Heart left ventricle (tissue), 16 donors: ENCODE data around the gene PAPOLA. TPM values are rescaled to one million over a fixed set of nuclear protein-coding genes. Genes with fewer than 3 reads are reported as not detected.

Source experiments
- ATAC-seq, 4 donors: fragments of 200-7000 bp; cut with Tn5 transposase; one replicate each; pipeline ENCODE4 v1.9.1; 2020 to 2022; ENCODE audit warnings: moderate library complexity in 4 of 4, mild to moderate bottlenecking in 3 of 4, moderate number of reproducible peaks in 1 of 4
- DNase-seq, 5 donors: peaks; one replicate each; pipeline ENCODE4 v3.0.0-alpha.2; 2020
- H3K27ac ChIP-seq, 12 donors: fragments of 200-600 bp; sonication (generic) in 4 of 12; one replicate each; pipeline versions ENCODE4 v1.5.0 to v1.8.0; 2016 to 2022; ENCODE audit warnings: mild to moderate bottlenecking in 2 of 12
- H3K27me3 ChIP-seq, 9 donors: fragments of 200-600 bp; sonication (generic) in 2 of 9; one replicate each; pipeline versions ENCODE4 v1.5.1 to v1.8.0; 2016 to 2022; ENCODE audit warnings: mild to moderate bottlenecking in 3 of 9
- H3K36me3 ChIP-seq, 9 donors: fragments of 200-600 bp; sonication (generic) in 2 of 9; one replicate each; pipeline versions ENCODE4 v1.5.0 to v1.8.0; 2018 to 2022; ENCODE audit warnings: mild to moderate bottlenecking in 2 of 9
- H3K4me1 ChIP-seq, 12 donors: fragments of 200-600 bp; sonication (generic) in 4 of 12; one replicate each; pipeline versions ENCODE4 v1.5.0 to v1.8.0; 2016 to 2022; ENCODE audit warnings: mild to moderate bottlenecking in 3 of 12
- H3K4me3 ChIP-seq, 12 donors: fragments of 200-600 bp; sonication (generic) in 4 of 12; one replicate each; pipeline versions ENCODE4 v1.5.0 to v1.8.0; 2017 to 2022; ENCODE audit warnings: mild to moderate bottlenecking in 9 of 12, moderate library complexity in 4 of 12
- H3K9me3 ChIP-seq, 12 donors: fragments of 200-600 bp; sonication (generic) in 4 of 12; one replicate each; pipeline versions ENCODE4 v1.5.0 to v1.8.0; 2016 to 2022; ENCODE audit warnings: mild to moderate bottlenecking in 1 of 12
- POLR2A ChIP-seq, 2 donors: fragments of 450-650 bp; IDR thresholded peaks; one replicate each; pipeline ENCODE4 v1.6.1; 2017; ENCODE audit warnings: antibody characterized with exemption in 2 of 2, mild to moderate bottlenecking in 2 of 2, moderate library complexity in 2 of 2
- WGBS, 4 donors: extraction: QIAGEN DNeasy Blood & Tissue Kit in 2 of 4; methylation state at CpG; one replicate each; pipeline versions ENCODE4 v1.1.5 to v1.1.7; 2013 to 2018; 5-methylcytosine and 5-hydroxymethylcytosine counted together
- intact Hi-C, 10 donors: fragments of 100-400 bp; cut with DNase I; formaldehyde crosslinking; loops; one replicate each; pipeline versions ENCODE4 v1.11.1 to v1.14.2; 2022
- polyA plus RNA-seq, 2 donors: library from polyadenylated mRNA; stranded (reverse); fragments of 200-250 nt; gene quantifications; one replicate each; pipeline ENCODE4 v1.2.3, GENCODE V29; 2013
- total RNA-seq, 9 donors: library from RNA; depleted of rRNA in 2 of 9; stranded (reverse); fragments of >200 nt in 2 of 9; fragmentation: NEBNext Ultra II Directional in 3 of 9; extraction: Animal tissue kit (Norgen Biotek cat#: 25700) in 3 of 9; gene quantifications; one replicate each; pipeline versions ENCODE4 v1.1.0 to v1.2.4, GENCODE V29; 2016 to 2023
- TF ChIP-seq, protein P1 (sequence below), 12 donors: fragments of 200-600 bp; sonication (generic) in 4 of 12; IDR thresholded peaks; one replicate each; pipeline versions ENCODE4 v1.5.0 to v1.8.0; 2018 to 2022; ENCODE audit warnings: antibody characterized with exemption in 12 of 12, mild to moderate bottlenecking in 5 of 12
- donor health status: ischemic (EF 13 %, LVEDD 7.1; RV severe dilation, severe dysfunction).
- donor health status: healthy with polysubstance abuse.
- donor health status: DM: no; HTN: yes; CAD: no.
- donor health status: DM: no; HTN: no; CAD: no.
- donor health status: ischemic (EF 25% LVEDD 6.9; RV normal size, moderate dysfunction).
- donor health status: ischemic (EF 25% LVEDD 5.7; RV mildly dilated, moderate dysfunction).
- donor health status: healthy.
- donor health status: DM: yes; HTN: yes; CAD: no.
- donor health status: ischemic (EF 35%, LVEDD 5.7; RV mildly dilated, moderate dysfunction).
- donor health status: nonischemic (EF 11% LVEDD 7.7; RV severe dilation, severe dysfunction).
- donor health status: DM: yes; HTN: yes; CAD: no.
- donor health status: PGD.
- donor health status: ischemic (EF 29% LVEDD 5.4; RV normal size, mild dysfunction).
- donor health status: nonischemic (EF 23%, LVEDD 6.1; RV moderate dilation, normal function).

Gene PAPOLA
- total and polyA plus RNA-seq, 11 donors, result 72.0 to 147 (median 115) TPM

DNA sequence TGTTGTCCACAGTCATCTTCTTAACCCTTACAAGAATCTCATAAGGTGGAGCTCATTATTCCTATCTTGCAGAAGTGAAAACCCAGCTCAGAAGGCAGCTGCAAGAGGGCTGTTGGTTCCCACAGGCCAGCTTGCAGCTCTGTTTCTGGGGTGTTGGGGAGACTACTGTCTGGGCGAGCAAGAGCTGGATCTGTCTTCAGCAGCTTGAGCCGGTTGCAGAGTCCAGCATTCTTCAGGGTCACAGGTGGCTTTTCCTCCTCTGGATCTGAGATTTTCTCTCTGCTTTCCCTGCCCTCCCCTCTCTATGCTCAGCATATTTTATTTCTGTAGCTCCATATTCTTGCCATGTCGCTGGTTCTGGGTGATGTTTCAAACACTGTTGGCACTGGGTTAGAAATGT lies 87.4 kb downstream of the PAPOLA start:
- peaks cover 0 to 19% (median 8%) of the 10 kb centered on the region in 12 donors for H3K4me1 ChIP-seq
- no peaks in the 10 kb centered on the region for H3K9me3 ChIP-seq
- TF ChIP-seq POLR2A (IDR thresholded peaks at IDR 0.05), result no peak
- TF ChIP-seq, protein P1, sequence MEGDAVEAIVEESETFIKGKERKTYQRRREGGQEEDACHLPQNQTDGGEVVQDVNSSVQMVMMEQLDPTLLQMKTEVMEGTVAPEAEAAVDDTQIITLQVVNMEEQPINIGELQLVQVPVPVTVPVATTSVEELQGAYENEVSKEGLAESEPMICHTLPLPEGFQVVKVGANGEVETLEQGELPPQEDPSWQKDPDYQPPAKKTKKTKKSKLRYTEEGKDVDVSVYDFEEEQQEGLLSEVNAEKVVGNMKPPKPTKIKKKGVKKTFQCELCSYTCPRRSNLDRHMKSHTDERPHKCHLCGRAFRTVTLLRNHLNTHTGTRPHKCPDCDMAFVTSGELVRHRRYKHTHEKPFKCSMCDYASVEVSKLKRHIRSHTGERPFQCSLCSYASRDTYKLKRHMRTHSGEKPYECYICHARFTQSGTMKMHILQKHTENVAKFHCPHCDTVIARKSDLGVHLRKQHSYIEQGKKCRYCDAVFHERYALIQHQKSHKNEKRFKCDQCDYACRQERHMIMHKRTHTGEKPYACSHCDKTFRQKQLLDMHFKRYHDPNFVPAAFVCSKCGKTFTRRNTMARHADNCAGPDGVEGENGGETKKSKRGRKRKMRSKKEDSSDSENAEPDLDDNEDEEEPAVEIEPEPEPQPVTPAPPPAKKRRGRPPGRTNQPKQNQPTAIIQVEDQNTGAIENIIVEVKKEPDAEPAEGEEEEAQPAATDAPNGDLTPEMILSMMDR (IDR thresholded peaks at IDR 0.05), result no peak
- peaks cover 0 to 56% (median 7%) of the 10 kb centered on the region in 9 donors for H3K27me3 ChIP-seq
- intact Hi-C loops, result loop anchor here in 2 of 10 donors (5.0 kb wide), 1 partner anchor 153 kb away; no protein-coding TSS in a partner anchor
- H3K27ac ChIP-seq, result no peak overlapping the region
- ATAC-seq, result no peak
- WGBS, 4 donors, result 72 to 89% (median 78%) methylated on average over 2 to 3 of the region's 3 CpGs
- no peaks in the 10 kb centered on the region for H3K36me3 ChIP-seq
- no peak for DNase-seq
- H3K4me3 ChIP-seq, result no peak overlapping the region

- Histone ChIP-seq H3K27ac (no peak overlapping the region), H3K4me1 (peaks cover 0 to 19% (median 8%) of the 10 kb centered on the region in 12 donors), H3K9me3 (no peaks in the 10 kb centered on the region), H3K27me3 (peaks cover 0 to 50% (median 7%) of the 10 kb centered on the region in 9 donors), H3K36me3 (no peaks in the 10 kb centered on the region), H3K4me3 (no peak overlapping the region)
- intact Hi-C loops, result no loop called here
- 72 to 83% (median 79%) methylated on average over 9 of the region's 9 CpGs for WGBS, 4 donors
- TF ChIP-seq POLR2A (IDR thresholded peaks at IDR 0.05), result no peak
- TF ChIP-seq, protein P1 (IDR thresholded peaks at IDR 0.05), result no peak
- no peak for DNase-seq
- no peak for ATAC-seq
Observed at GRCh38 chr14:96590190-96590864, 88.1 kb downstream of the PAPOLA start.

- DNase-seq (peak; percentile 25 to 68 (median 42)), ATAC-seq (peak in 3 of 4 donors; percentile 78 to 88 (median 86))
- intact Hi-C loops, result no loop called here
- H3K27ac ChIP-seq, result no peak overlapping the region
- WGBS, 4 donors, result 4 to 12% (median 6%) methylated on average over 21 to 54 of the region's 54 CpGs
- no peaks in the 10 kb centered on the region for H3K9me3 ChIP-seq
- no peaks in the 10 kb centered on the region for H3K36me3 ChIP-seq
- H3K4me1 ChIP-seq, result peaks cover 0 to 19% (median 8%) of the 10 kb centered on the region in 12 donors
- no peak for TF ChIP-seq POLR2A (IDR thresholded peaks at IDR 0.05)
- TF ChIP-seq, protein P1 (IDR thresholded peaks at IDR 0.05), result no peak
- H3K27me3 ChIP-seq, result peaks cover 0 to 29% (median 7%) of the 10 kb centered on the region in 9 donors
- peak overlapping the region; percentile 14 to 61 (median 44) for H3K4me3 ChIP-seq
Observed at GRCh38 chr14:96592591-96593386, 90.6 kb downstream of the PAPOLA start.

DNA sequence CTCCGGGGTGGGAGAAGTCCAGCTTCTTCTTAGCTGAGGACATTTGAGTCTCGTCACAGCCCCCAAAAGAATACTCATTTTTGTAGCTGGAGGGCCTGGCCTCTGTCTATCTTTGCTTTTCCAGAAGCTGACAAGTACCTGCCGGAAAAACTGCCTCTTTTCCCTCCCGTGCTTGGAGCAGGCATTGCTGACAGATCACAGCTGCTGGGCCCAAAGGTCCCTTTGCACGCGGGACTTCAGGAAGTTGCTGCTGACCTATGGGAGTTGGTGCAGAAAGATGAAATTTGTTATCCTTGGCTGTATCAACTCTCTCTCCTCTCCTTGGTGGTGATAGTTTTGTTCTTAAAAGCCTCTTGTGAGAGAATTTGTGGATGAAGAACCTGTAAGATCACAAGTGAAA lies 92.8 kb downstream of the PAPOLA start:
- Histone ChIP-seq H3K36me3 (no peaks in the 10 kb centered on the region), H3K27me3 (peaks cover 0 to 39% (median 8%) of the 10 kb centered on the region in 9 donors), H3K4me1 (peaks cover 0 to 11% (median 8%) of the 10 kb centered on the region in 12 donors), H3K4me3 (no peak overlapping the region), H3K9me3 (no peaks in the 10 kb centered on the region), H3K27ac (no peak overlapping the region)
- 43 to 58% (median 53%) methylated on average over 6 of the region's 6 CpGs for WGBS, 4 donors
- DNase-seq (no peak), ATAC-seq (no peak)
- TF ChIP-seq, protein P1 (IDR thresholded peaks at IDR 0.05), result no peak
- TF ChIP-seq POLR2A (IDR thresholded peaks at IDR 0.05), result no peak
- intact Hi-C loops, result no loop called here
